Testis (tissue), 2 donors: ENCODE measurements around the gene TMEM181.

Experiments used
- POLR2A ChIP-seq: fragments of 450-650 bp; IDR thresholded peaks from one replicate; pipeline ENCODE4 v1.6.1; 2017; ENCODE audit warnings: antibody characterized with exemption, mild to moderate bottlenecking, moderate library complexity
- TF ChIP-seq, protein P1 (sequence below), 3 experiments: fragments of 450-650 bp in 2 of 3; fragments of 200-600 bp in 1 of 3; sonication (generic) in 1 of 3; IDR thresholded peaks; one replicate each; pipeline ENCODE4 v1.5.1; 2016 to 2019; ENCODE audit warnings: antibody characterized with exemption in 3 of 3, mild to moderate bottlenecking in 2 of 3, moderate library complexity in 1 of 3

DNA sequence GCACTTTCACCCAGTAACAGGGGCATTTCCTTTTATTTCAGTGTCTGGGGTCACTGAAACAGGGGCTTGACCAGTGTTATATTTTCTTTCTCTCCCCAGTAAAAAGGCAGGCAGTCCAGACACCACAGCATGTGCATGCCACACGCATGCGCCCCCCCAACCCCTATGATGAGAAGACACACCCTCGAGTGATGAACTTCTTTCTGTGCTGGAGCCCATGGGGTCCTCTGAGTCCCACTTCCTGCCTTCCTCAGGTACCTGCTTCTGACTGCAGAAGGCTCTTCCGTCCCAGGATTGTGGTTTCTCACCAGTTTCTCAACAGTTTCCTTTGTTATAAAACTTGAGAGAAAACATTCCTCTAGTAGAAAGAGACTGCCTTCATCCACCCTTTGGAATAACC is 45.7 kb upstream of the TMEM181 start:
- TF ChIP-seq, protein P1, sequence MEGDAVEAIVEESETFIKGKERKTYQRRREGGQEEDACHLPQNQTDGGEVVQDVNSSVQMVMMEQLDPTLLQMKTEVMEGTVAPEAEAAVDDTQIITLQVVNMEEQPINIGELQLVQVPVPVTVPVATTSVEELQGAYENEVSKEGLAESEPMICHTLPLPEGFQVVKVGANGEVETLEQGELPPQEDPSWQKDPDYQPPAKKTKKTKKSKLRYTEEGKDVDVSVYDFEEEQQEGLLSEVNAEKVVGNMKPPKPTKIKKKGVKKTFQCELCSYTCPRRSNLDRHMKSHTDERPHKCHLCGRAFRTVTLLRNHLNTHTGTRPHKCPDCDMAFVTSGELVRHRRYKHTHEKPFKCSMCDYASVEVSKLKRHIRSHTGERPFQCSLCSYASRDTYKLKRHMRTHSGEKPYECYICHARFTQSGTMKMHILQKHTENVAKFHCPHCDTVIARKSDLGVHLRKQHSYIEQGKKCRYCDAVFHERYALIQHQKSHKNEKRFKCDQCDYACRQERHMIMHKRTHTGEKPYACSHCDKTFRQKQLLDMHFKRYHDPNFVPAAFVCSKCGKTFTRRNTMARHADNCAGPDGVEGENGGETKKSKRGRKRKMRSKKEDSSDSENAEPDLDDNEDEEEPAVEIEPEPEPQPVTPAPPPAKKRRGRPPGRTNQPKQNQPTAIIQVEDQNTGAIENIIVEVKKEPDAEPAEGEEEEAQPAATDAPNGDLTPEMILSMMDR (IDR thresholded peaks at IDR 0.05) = no peak
- no peak for TF ChIP-seq POLR2A
